DMS114 treated with DMSO at 0.1 percent for 48 hours (cell line): ENCODE measurements around the gene SLC9A7.

Experiments used
- DNase-seq: peaks from one replicate; lab custom pipeline; 2025; ENCODE audit not compliant: unreplicated experiment; lab: John Stamatoyannopoulos, UW

SLC9A7 gene

GRCh38 chrX:46707274-46707965 is 51.5 kb downstream of the SLC9A7 start:
- DNase-seq: no peak

- DNase-seq: no peak
Observed at GRCh38 chrX:46704767-46705386, 54.0 kb downstream of the SLC9A7 start.

DNA sequence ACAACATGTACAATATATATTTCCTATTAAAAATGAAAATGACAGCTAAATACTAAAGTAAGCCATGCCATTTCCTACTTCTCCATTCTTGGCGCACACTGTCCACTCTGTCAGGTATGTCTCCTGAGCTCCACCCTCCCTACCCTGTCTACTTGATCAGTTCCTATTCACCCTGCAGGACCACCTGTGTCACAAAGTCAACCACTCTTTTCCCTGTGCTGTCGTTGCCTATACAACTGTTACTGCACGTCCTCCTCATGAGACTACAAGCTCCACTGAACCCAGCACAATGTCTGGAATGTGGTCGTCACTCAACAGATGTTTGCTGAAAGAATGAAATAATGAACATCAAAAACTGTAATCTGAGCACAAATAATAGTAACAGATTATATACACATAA is 54.9 kb downstream of the SLC9A7 start:
- no peak for DNase-seq

GRCh38 chrX:46698691-46699090 is 60.2 kb downstream of the SLC9A7 start:
- no peak for DNase-seq

GRCh38 chrX:46695491-46695890 is 63.4 kb downstream of the SLC9A7 start:
- DNase-seq: no peak

DNA sequence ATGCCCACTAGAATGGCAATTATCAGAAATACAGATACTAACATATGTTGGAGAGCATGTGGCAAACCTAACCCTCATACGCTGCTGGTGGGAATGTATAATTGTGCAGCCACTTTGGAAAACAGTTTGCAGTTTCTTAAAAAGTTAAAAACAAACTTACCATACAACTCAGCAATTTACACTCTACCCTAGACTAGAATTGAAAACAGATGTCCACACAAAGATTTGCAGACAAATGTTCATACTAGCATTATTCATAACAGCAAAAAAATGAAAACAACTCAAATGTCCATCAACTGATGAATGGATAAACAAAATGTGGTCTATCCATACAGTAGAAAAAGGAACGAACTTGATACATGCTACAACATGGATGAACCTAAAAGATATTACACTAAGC is 64.4 kb downstream of the SLC9A7 start:
- DNase-seq: no peak

DNA sequence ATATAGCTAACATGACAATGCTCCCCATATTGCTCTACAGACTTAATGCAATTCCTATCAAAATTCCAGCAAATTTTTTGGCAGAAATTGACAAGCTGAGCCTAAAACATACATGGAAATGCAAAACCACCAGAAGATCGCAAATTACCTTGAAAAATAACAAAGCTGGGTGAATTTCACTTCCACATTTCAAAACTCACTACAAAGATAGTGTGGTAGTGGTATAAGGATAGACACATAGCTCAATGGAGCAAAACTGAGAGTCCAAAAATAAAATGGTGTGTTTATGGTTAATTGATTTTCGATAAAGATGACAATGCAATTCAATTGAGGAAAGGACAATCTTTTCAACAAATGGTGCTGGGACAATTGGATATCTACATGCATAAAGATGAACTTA is 65.8 kb downstream of the SLC9A7 start:
- DNase-seq: no peak

DNA sequence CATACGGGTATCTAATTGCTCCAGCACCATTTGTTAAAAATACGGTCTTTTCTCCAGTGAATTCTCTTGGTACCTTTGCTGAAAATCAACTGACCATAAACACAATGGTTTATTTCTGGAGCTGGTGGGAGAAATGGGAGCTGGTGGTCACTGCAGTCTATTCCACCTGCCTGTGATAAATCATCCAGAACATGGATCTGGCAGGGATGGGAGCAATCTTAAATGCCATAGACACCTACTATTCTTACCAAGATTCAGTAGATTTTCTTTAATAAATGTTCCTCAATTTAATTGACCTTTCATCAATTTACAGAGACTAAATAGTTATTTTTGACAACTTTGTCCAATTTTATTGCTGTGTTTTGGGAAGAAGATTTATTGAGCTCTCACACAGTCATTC is 68.1 kb downstream of the SLC9A7 start:
- DNase-seq: no peak

- DNase-seq: no peak
Observed at GRCh38 chrX:46687619-46688018, 71.3 kb downstream of the SLC9A7 start.

DNA sequence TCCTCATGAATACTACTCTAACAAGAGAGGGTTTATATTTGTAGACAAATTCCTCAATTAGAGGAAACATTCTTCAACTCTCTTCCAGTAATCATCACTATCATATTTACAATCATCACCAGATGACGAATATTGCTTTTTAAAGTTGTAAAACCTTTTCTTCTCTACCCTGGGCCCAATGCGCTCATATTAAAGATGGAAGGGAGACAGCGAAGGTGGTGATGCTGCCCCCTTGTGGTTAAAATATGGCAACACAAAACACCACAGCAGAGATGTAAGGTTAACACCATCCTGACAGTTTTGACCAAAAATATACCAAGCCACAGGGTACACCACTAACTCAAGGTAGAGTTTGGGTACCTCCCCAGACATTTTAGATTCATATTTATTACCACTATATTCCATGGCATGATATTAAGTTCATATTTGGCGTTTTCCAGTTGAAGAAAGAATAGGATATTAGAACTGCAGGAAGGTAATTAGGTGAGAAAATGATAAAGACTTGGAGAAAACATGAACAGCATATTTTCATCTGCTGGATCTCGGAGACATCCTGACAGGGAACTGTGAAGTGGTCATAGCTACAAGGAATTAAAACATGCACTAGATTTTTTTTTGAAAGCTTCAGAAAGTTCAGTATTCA is 72.8 kb downstream of the SLC9A7 start:
- peak; percentile 3 for DNase-seq

- no peak for DNase-seq
Observed at GRCh38 chrX:46683048-46683447, 75.9 kb downstream of the SLC9A7 start.

DNA sequence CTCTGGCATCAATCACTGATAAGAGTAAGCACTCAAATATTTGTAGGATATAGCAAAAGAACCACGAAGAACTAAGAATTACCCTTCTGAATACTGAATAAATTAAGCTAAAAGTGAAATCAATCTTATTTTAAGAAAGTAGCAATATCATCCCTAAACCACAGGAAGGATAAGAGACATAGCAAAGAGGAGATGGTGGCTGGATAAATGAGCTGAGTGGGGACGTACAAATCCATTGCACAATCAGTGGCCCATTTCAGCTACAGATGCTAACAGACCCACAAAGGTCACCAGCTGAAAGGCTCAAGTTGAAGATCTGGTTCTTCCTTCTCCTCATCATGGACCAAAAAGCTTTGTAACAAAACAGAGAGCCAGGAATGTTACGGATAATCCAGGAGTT is 77.1 kb downstream of the SLC9A7 start:
- DNase-seq: no peak

- DNase-seq: no peak
Observed at GRCh38 chrX:46678232-46678631, 80.7 kb downstream of the SLC9A7 start.

- no peak for DNase-seq
Observed at GRCh38 chrX:46676399-46677356, 82.2 kb downstream of the SLC9A7 start.

DNA sequence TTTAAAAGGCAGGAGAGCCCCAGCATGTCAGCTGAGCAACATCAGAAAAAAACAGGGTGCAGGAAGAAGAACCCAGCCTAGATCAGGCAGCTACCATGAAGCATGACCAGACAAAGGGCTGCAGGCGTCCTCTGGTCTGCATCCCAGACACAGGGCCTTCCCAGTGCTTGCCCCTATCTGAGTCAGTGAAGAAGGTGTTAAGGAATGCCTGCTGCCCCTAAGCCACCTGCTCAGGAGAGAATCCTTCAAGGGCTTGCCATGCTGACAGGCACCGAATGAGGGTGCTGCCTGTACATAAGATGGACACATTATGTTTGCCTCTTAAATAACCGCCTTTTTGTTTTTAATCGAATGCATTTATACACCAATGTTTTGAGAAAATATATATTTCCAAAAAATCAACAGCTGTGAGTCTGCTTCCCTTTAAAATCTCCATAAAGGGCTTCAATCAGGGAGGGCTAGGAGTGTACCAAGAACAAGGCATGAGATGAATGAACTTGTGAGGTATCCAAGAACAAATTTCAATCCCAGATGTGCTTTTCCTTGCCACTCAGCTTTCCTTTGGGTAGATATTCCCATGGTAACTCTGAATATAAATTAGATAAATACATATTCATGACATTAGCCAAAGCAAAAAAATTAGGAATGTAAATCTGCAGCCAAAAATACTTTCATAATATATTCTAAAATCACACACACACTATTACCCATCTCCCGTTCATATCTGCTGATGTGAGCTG is 85.1 kb downstream of the SLC9A7 start:
- DNase-seq: no peak

DNA sequence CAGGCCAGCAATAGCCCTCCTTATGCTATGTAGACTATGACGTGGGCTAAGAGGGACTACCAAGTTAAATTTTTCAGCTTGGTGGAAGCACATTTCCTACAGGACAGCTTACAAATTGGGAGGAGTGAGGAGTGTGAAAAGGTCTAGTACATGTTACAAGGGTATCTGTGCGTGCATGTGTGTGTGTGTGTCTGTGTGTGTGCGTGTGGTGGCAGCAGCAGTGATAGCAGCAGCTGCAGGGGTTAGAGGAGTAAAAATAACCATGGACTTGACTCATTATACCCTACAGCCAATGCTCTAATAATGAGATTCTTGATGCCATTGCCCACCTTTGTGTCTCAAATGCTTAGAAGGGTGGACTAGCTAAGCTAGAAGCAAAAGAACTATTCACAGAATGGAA is 88.6 kb downstream of the SLC9A7 start:
- DNase-seq: no peak

- no peak for DNase-seq
Observed at GRCh38 chrX:46666831-46667230, 92.1 kb downstream of the SLC9A7 start.

DNA sequence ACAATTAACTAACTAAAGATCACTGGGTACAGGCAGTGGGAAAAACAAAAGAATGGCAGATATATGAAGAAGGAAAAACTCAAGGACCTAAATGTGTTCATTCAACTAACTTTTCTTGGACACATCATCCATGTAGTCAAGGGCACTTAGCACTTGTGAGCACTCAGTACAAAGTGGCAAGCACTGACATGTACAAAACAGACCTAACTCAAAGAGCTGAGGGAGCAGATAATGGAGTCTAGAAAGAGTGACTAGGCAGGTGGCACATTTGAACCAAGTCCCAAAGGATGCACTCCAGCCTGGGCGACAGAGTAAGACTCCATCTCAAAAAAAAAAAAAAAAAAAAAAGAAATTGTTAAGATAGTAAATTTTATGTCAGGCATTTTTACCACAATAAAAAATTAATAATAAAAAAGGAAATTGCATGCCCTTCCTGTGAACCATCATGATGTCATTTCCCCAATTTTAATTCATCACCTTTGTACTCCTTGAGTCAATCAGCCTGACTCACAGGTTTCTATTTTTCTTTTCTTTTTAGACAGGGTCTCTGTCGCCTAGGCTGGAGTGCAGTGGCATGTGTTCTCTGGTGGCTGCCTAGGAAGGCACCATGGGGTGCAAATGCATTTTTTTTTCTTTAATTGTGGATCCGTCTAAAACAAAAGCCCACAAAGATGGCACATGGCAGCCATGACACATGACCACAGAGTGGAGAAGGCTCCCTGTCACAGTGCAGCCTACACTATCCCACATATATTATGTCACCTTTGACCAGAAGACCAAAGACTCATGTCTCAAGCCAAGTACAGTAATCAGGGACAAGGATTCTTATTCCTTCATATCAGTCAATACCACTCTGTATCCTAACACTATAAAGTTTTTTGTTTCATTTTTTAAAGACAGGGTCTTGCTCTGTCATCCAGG is 93.4 kb downstream of the SLC9A7 start:
- no peak for DNase-seq

DNA sequence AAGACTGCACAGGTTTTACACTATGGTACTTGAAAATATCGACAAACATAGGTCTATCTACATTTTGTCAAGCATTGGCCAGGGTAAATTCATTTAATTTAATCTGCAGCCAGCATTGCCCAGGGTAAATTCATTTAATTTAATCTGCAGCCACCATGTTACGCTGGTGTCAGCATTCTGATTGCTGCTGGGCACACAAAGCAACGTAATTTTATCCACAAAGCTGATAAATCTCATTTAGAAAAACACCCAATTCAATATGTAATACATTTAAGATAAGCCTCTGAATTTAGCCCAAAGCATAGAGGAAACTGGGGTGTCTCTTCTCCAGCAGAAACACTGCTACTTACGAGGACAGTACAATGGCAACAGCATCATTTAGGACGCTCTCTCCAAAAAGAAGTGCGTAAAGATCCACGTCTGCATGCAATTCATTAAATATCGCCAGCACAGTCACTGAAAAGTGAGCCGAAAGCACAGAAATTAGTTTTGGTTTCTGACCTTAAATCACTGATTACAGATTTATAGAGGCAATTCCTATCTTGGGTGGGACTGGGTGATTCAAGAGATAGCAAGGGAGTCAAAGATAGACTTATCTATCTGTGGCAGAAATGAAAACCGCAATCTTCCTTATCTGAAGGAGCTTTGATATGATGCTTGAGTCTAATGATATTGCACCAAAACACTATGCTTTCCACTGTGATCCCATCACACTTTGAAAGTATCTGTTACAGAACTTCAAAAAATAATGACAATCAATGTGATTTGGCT is 96.5 kb downstream of the SLC9A7 start:
- no peak for DNase-seq
